ENCODE results near the gene VAC14.

DNA sequence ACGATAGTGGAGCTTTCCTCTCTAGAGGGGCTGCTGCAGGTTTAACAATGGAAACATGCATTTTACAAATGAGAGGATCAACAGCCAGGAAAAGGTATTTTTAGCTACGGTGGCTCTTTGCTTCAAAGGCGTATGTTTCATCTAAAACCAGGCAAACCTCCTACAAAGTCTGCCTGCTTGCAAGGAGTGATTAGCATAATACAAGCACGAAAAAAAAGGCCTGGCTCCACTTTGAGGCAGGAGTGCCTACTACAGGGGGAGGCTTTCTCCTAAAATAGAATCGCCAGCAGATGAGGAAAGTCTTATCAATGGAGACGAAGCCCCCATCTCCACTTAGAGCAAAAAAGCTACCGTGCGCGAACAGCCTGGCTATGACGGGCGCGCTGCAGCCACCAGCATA is 88.0 kb downstream of the VAC14 start:
- TF ChIP-seq RAD21 (IDR thresholded peaks at IDR 0.05 in 1 of 2, conservative IDR thresholded peaks at IDR 0.05 in 1 of 2; ENCODE audit: low read depth in 2 of 2, low read length in 2 of 2), result no peak
- TF ChIP-seq RFX5 (IDR thresholded peaks at IDR 0.05; ENCODE audit: borderline replicate concordance, low read depth, low read length), result no peak
- TF ChIP-seq, protein P1, sequence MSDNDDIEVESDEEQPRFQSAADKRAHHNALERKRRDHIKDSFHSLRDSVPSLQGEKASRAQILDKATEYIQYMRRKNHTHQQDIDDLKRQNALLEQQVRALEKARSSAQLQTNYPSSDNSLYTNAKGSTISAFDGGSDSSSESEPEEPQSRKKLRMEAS (IDR thresholded peaks at IDR 0.05), result no peak
- TF ChIP-seq, protein P2, sequence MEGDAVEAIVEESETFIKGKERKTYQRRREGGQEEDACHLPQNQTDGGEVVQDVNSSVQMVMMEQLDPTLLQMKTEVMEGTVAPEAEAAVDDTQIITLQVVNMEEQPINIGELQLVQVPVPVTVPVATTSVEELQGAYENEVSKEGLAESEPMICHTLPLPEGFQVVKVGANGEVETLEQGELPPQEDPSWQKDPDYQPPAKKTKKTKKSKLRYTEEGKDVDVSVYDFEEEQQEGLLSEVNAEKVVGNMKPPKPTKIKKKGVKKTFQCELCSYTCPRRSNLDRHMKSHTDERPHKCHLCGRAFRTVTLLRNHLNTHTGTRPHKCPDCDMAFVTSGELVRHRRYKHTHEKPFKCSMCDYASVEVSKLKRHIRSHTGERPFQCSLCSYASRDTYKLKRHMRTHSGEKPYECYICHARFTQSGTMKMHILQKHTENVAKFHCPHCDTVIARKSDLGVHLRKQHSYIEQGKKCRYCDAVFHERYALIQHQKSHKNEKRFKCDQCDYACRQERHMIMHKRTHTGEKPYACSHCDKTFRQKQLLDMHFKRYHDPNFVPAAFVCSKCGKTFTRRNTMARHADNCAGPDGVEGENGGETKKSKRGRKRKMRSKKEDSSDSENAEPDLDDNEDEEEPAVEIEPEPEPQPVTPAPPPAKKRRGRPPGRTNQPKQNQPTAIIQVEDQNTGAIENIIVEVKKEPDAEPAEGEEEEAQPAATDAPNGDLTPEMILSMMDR (IDR thresholded peaks at IDR 0.05; ENCODE audit: control extremely low read depth in 1 of 3, insufficient read depth in 1 of 3, low read depth in 1 of 3, low read length in 3 of 3), result no peak
- no peak for TF ChIP-seq EP300 (IDR thresholded peaks at IDR 0.05; ENCODE audit: borderline replicate concordance in 1 of 2, low read depth in 2 of 2, low read length in 2 of 2)
- TF ChIP-seq POLR2A (IDR thresholded peaks at IDR 0.05; ENCODE audit: control extremely low read depth in 1 of 2, low read depth in 2 of 2, low read length in 2 of 2), result no peak
- TF ChIP-seq, protein P3, sequence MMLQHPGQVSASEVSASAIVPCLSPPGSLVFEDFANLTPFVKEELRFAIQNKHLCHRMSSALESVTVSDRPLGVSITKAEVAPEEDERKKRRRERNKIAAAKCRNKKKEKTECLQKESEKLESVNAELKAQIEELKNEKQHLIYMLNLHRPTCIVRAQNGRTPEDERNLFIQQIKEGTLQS (IDR thresholded peaks at IDR 0.05; ENCODE audit: insufficient read depth, low read depth, low read length), result no peak
- TF ChIP-seq EZH2 (IDR thresholded peaks at IDR 0.05; ENCODE audit: low read depth, low read length, severe bottlenecking), result no peak
- TF ChIP-seq CEBPB (IDR thresholded peaks at IDR 0.05; ENCODE audit: low read depth, low read length), result no peak
- no peak for TF ChIP-seq FOSL1 (IDR thresholded peaks at IDR 0.05; ENCODE audit: insufficient read depth, low read depth, low read length)
- no peak for TF ChIP-seq MAFK (IDR thresholded peaks at IDR 0.05; ENCODE audit: low read depth, low read length)
- TF ChIP-seq SP4 (IDR thresholded peaks at IDR 0.05; ENCODE audit: low read length), result no peak
- no peak for TF ChIP-seq JUND (IDR thresholded peaks at IDR 0.05; ENCODE audit: low read length)
